Lower leg skin (tissue), 4 donors: Measurements from ENCODE around the gene KLHL14. TPM values are rescaled to one million over a fixed set of nuclear protein-coding genes. Genes with fewer than 3 reads are reported as not detected.

Source experiments
- DNase-seq, 2 donors: peaks; one replicate each; pipeline ENCODE4 v3.0.0-alpha.2; 2019; ENCODE audit warnings: low spot score in 2 of 2
- H3K4me3 ChIP-seq: fragments of 200-600 bp; sonication (generic); 2 replicates; pipeline ENCODE4 v1.5.1; 2017; ENCODE audit warnings: mild to moderate bottlenecking, low read depth; ENCODE audit not compliant: poor library complexity, severe bottlenecking
- CTCF ChIP-seq, 3 donors: fragments of 450-650 bp; IDR thresholded peaks; one replicate each; pipeline ENCODE4 v1.5.1; 2016; ENCODE audit warnings: antibody characterized with exemption in 3 of 3, mild to moderate bottlenecking in 3 of 3, moderate library complexity in 2 of 3
- POLR2A ChIP-seq, 2 donors: fragments of 450-650 bp; IDR thresholded peaks; one replicate each; pipeline ENCODE4 v1.6.1; 2016 to 2017; ENCODE audit warnings: antibody characterized with exemption in 2 of 2, mild to moderate bottlenecking in 1 of 2, moderate library complexity in 1 of 2
- WGBS, 2 donors: methylation state at CpG; one replicate each; pipeline ENCODE4 v1.1.5; 2018; 5-methylcytosine and 5-hydroxymethylcytosine counted together
- intact Hi-C: fragments of 100-400 bp; cut with DNase I; formaldehyde crosslinking; loops from one replicate; pipeline ENCODE4 v1.15.0; 2023; ENCODE audit warnings: low total_unique reads
- total RNA-seq, 4 donors: library from RNA; depleted of rRNA; stranded (reverse); fragments of >200 nt; gene quantifications; one replicate each; pipeline ENCODE4 v1.1.0, GENCODE V29; 2016

The KLHL14 gene
- not detected for total RNA-seq

GRCh38 chr18:32772581-32773381 lies at the start of gene KLHL14:
Gene KLHL14 (minus strand): TSS chr18:32773023. CDS start chr18:32770591, 2,432 bp downstream.
- TF ChIP-seq CTCF (IDR thresholded peaks at IDR 0.05) (no peak), POLR2A (IDR thresholded peaks at IDR 0.05) (no peak)
- 23 to 30% methylated on average over 17 of the region's 17 CpGs for WGBS, 2 donors
- intact Hi-C loops = no loop called here
- DNase-seq = no peak
- no peak within 1 kb of the TSS for H3K4me3 ChIP-seq

- 88 to 89% methylated on average over 16 of the region's 16 CpGs for WGBS, 2 donors
- DNase-seq = no peak
- TF ChIP-seq POLR2A (IDR thresholded peaks at IDR 0.05) (no peak), CTCF (IDR thresholded peaks at IDR 0.05) (no peak)
- intact Hi-C loops = no loop called here
- H3K4me3 ChIP-seq = no peak overlapping the region
These were observed 49.4 kb upstream of the KLHL14 start for GRCh38 chr18:32822197-32822596.

- no peak for DNase-seq
- TF ChIP-seq POLR2A (IDR thresholded peaks at IDR 0.05) (no peak), CTCF (IDR thresholded peaks at IDR 0.05) (no peak)
- H3K4me3 ChIP-seq = no peak overlapping the region
- 60 to 68% methylated on average over 3 of the region's 3 CpGs for WGBS, 2 donors
- intact Hi-C loops = no loop called here
These were observed 43.1 kb upstream of the KLHL14 start for GRCh38 chr18:32815881-32816280.

- no peak for DNase-seq
- intact Hi-C loops = no loop called here
- WGBS, 2 donors = 74 to 94% methylated on average over 3 of the region's 3 CpGs
- no peak overlapping the region for H3K4me3 ChIP-seq
- TF ChIP-seq POLR2A (IDR thresholded peaks at IDR 0.05) (no peak), CTCF (IDR thresholded peaks at IDR 0.05) (no peak)
These were observed 39.5 kb upstream of the KLHL14 start for GRCh38 chr18:32812342-32812741.

GRCh38 chr18:32810314-32810713 lies 37.5 kb upstream of the KLHL14 start:
- no peak overlapping the region for H3K4me3 ChIP-seq
- TF ChIP-seq CTCF (IDR thresholded peaks at IDR 0.05) = no peak
- TF ChIP-seq POLR2A (IDR thresholded peaks at IDR 0.05) = no peak
- no peak for DNase-seq
- intact Hi-C loops = no loop called here
- 48 to 93% methylated on average over 1 of the region's 1 CpG for whole genome bisulfite sequencing, 2 donors

GRCh38 chr18:32805354-32805753 lies 32.5 kb upstream of the KLHL14 start:
- DNase-seq = no peak
- TF ChIP-seq POLR2A (IDR thresholded peaks at IDR 0.05) (no peak), CTCF (IDR thresholded peaks at IDR 0.05) (no peak)
- intact Hi-C loops = no loop called here
- 71 to 87% methylated on average over 5 of the region's 5 CpGs for WGBS, 2 donors
- no peak overlapping the region for H3K4me3 ChIP-seq
